Measurements from ENCODE around the gene EPG5.
"Not testable (repeated sequence)": the region's sequence is repeated elsewhere in the genome, so short reads cannot be mapped to it uniquely, and the experiment has no call there.

Gene EPG5

GRCh38 chr18:45976974-45977373, 9.8 kb upstream of the EPG5 start:
- Histone ChIP-seq H3K27ac (ENCODE audit: low read depth, low read length) (no peak overlapping the region), H3K9ac (ENCODE audit: low read depth in 1 of 2, low read length in 2 of 2) (no peak overlapping the region), H3K27me3 (ENCODE audit: control insufficient read depth in 1 of 2, insufficient read depth in 2 of 2, low read length in 2 of 2) (no peaks in the 10 kb centered on the region), H3K4me3 (ENCODE audit: low read depth in 1 of 2, low read length in 2 of 2) (no peak overlapping the region), H3K36me3 (ENCODE audit: control insufficient read depth in 1 of 2, insufficient read depth in 2 of 2, low read length in 2 of 2) (no peaks in the 10 kb centered on the region), H3K4me1 (ENCODE audit: control insufficient read depth in 1 of 2, insufficient read depth in 2 of 2, low read length in 2 of 2) (peaks cover 10 to 12% of the 10 kb centered on the region in 2 donors), H3K9me3 (ENCODE audit: control insufficient read depth in 1 of 2, low read length in 2 of 2) (no peaks in the 10 kb centered on the region)

GRCh38 chr18:45976566-45976965, 9.4 kb upstream of the EPG5 start:
- no peaks in the 10 kb centered on the region for H3K36me3 ChIP-seq (ENCODE audit: control insufficient read depth in 1 of 2, insufficient read depth in 2 of 2, low read length in 2 of 2)
- H3K27me3 ChIP-seq (ENCODE audit: control insufficient read depth in 1 of 2, insufficient read depth in 2 of 2, low read length in 2 of 2): no peaks in the 10 kb centered on the region
- no peaks in the 10 kb centered on the region for H3K9me3 ChIP-seq (ENCODE audit: control insufficient read depth in 1 of 2, low read length in 2 of 2)
- no peak overlapping the region for H3K4me3 ChIP-seq (ENCODE audit: low read depth in 1 of 2, low read length in 2 of 2)
- peaks cover 10 to 12% of the 10 kb centered on the region in 2 donors for H3K4me1 ChIP-seq (ENCODE audit: control insufficient read depth in 1 of 2, insufficient read depth in 2 of 2, low read length in 2 of 2)
- no peak overlapping the region for H3K9ac ChIP-seq (ENCODE audit: low read depth in 1 of 2, low read length in 2 of 2)
- H3K27ac ChIP-seq (ENCODE audit: low read depth, low read length): no peak overlapping the region

GRCh38 chr18:45974088-45974536, 7.0 kb upstream of the EPG5 start:
- H3K27me3 ChIP-seq (ENCODE audit: control insufficient read depth in 1 of 2, insufficient read depth in 2 of 2, low read length in 2 of 2): no peaks in the 10 kb centered on the region
- no peaks in the 10 kb centered on the region for H3K9me3 ChIP-seq (ENCODE audit: control insufficient read depth in 1 of 2, low read length in 2 of 2)
- H3K36me3 ChIP-seq (ENCODE audit: control insufficient read depth in 1 of 2, insufficient read depth in 2 of 2, low read length in 2 of 2): no peaks in the 10 kb centered on the region
- peak overlapping the region; percentile 1 to 2 for H3K4me3 ChIP-seq (ENCODE audit: low read depth in 1 of 2, low read length in 2 of 2)
- H3K4me1 ChIP-seq (ENCODE audit: control insufficient read depth in 1 of 2, insufficient read depth in 2 of 2, low read length in 2 of 2): peaks cover 3 to 5% of the 10 kb centered on the region in 2 donors
- H3K9ac ChIP-seq (ENCODE audit: low read depth in 1 of 2, low read length in 2 of 2): no peak overlapping the region
- no peak overlapping the region for H3K27ac ChIP-seq (ENCODE audit: low read depth, low read length)

GRCh38 chr18:45964913-45965312, 2.2 kb downstream of the EPG5 start:
- not testable (repeated sequence) for H3K36me3 ChIP-seq (ENCODE audit: control insufficient read depth in 1 of 2, insufficient read depth in 2 of 2, low read length in 2 of 2); H3K9ac ChIP-seq (ENCODE audit: low read depth in 1 of 2, low read length in 2 of 2); H3K27ac ChIP-seq (ENCODE audit: low read depth, low read length); H3K27me3 ChIP-seq (ENCODE audit: control insufficient read depth in 1 of 2, insufficient read depth in 2 of 2, low read length in 2 of 2); H3K9me3 ChIP-seq (ENCODE audit: control insufficient read depth in 1 of 2, low read length in 2 of 2); H3K4me3 ChIP-seq (ENCODE audit: low read depth in 1 of 2, low read length in 2 of 2)
- H3K4me1 ChIP-seq (ENCODE audit: control insufficient read depth in 1 of 2, insufficient read depth in 2 of 2, low read length in 2 of 2): peaks cover 0 to 16% of the 10 kb centered on the region in 2 donors

GRCh38 chr18:45962866-45963265, 4.3 kb downstream of the EPG5 start:
- Histone ChIP-seq H3K27ac (ENCODE audit: low read depth, low read length) (no peak overlapping the region), H3K9ac (ENCODE audit: low read depth in 1 of 2, low read length in 2 of 2) (no peak overlapping the region), H3K36me3 (ENCODE audit: control insufficient read depth in 1 of 2, insufficient read depth in 2 of 2, low read length in 2 of 2) (peaks cover 0 to 3% of the 10 kb centered on the region in 2 donors), H3K4me3 (ENCODE audit: low read depth in 1 of 2, low read length in 2 of 2) (no peak overlapping the region), H3K9me3 (ENCODE audit: control insufficient read depth in 1 of 2, low read length in 2 of 2) (no peaks in the 10 kb centered on the region), H3K27me3 (ENCODE audit: control insufficient read depth in 1 of 2, insufficient read depth in 2 of 2, low read length in 2 of 2) (no peaks in the 10 kb centered on the region), H3K4me1 (ENCODE audit: control insufficient read depth in 1 of 2, insufficient read depth in 2 of 2, low read length in 2 of 2) (peaks cover 0 to 15% of the 10 kb centered on the region in 2 donors)

- no peaks in the 10 kb centered on the region for H3K27me3 ChIP-seq (ENCODE audit: control insufficient read depth in 1 of 2, insufficient read depth in 2 of 2, low read length in 2 of 2)
- no peak overlapping the region for H3K27ac ChIP-seq (ENCODE audit: low read depth, low read length)
- peaks cover 0 to 11% of the 10 kb centered on the region in 2 donors for H3K4me1 ChIP-seq (ENCODE audit: control insufficient read depth in 1 of 2, insufficient read depth in 2 of 2, low read length in 2 of 2)
- H3K4me3 ChIP-seq (ENCODE audit: low read depth in 1 of 2, low read length in 2 of 2): no peak overlapping the region
- peaks cover 0 to 3% of the 10 kb centered on the region in 2 donors for H3K36me3 ChIP-seq (ENCODE audit: control insufficient read depth in 1 of 2, insufficient read depth in 2 of 2, low read length in 2 of 2)
- no peak overlapping the region for H3K9ac ChIP-seq (ENCODE audit: low read depth in 1 of 2, low read length in 2 of 2)
- no peaks in the 10 kb centered on the region for H3K9me3 ChIP-seq (ENCODE audit: control insufficient read depth in 1 of 2, low read length in 2 of 2)
Observed at GRCh38 chr18:45962461-45962860, 4.7 kb downstream of the EPG5 start.

- not testable (repeated sequence) for H3K27me3 ChIP-seq (ENCODE audit: control insufficient read depth in 1 of 2, insufficient read depth in 2 of 2, low read length in 2 of 2); H3K9ac ChIP-seq (ENCODE audit: low read depth in 1 of 2, low read length in 2 of 2); H3K4me1 ChIP-seq (ENCODE audit: control insufficient read depth in 1 of 2, insufficient read depth in 2 of 2, low read length in 2 of 2); H3K27ac ChIP-seq (ENCODE audit: low read depth, low read length); H3K9me3 ChIP-seq (ENCODE audit: control insufficient read depth in 1 of 2, low read length in 2 of 2); H3K4me3 ChIP-seq (ENCODE audit: low read depth in 1 of 2, low read length in 2 of 2)
- peaks cover 5 to 12% of the 10 kb centered on the region in 2 donors for H3K36me3 ChIP-seq (ENCODE audit: control insufficient read depth in 1 of 2, insufficient read depth in 2 of 2, low read length in 2 of 2)
Observed at GRCh38 chr18:45959484-45959883, 7.6 kb downstream of the EPG5 start.

- Histone ChIP-seq H3K4me3 (ENCODE audit: low read depth in 1 of 2, low read length in 2 of 2) (no peak overlapping the region), H3K27me3 (ENCODE audit: control insufficient read depth in 1 of 2, insufficient read depth in 2 of 2, low read length in 2 of 2) (no peaks in the 10 kb centered on the region), H3K9me3 (ENCODE audit: control insufficient read depth in 1 of 2, low read length in 2 of 2) (no peaks in the 10 kb centered on the region), H3K9ac (ENCODE audit: low read depth in 1 of 2, low read length in 2 of 2) (no peak overlapping the region), H3K36me3 (ENCODE audit: control insufficient read depth in 1 of 2, insufficient read depth in 2 of 2, low read length in 2 of 2) (peaks cover 11 to 20% of the 10 kb centered on the region in 2 donors), H3K27ac (ENCODE audit: low read depth, low read length) (no peak overlapping the region), H3K4me1 (ENCODE audit: control insufficient read depth in 1 of 2, insufficient read depth in 2 of 2, low read length in 2 of 2) (no peaks in the 10 kb centered on the region)
Observed at GRCh38 chr18:45958730-45959129, 8.4 kb downstream of the EPG5 start.

- Histone ChIP-seq H3K27ac (ENCODE audit: low read depth, low read length) (no peak overlapping the region), H3K36me3 (ENCODE audit: control insufficient read depth in 1 of 2, insufficient read depth in 2 of 2, low read length in 2 of 2) (peaks cover 16 to 26% of the 10 kb centered on the region in 2 donors), H3K9ac (ENCODE audit: low read depth in 1 of 2, low read length in 2 of 2) (no peak overlapping the region), H3K4me3 (ENCODE audit: low read depth in 1 of 2, low read length in 2 of 2) (no peak overlapping the region), H3K9me3 (ENCODE audit: control insufficient read depth in 1 of 2, low read length in 2 of 2) (no peaks in the 10 kb centered on the region), H3K27me3 (ENCODE audit: control insufficient read depth in 1 of 2, insufficient read depth in 2 of 2, low read length in 2 of 2) (no peaks in the 10 kb centered on the region), H3K4me1 (ENCODE audit: control insufficient read depth in 1 of 2, insufficient read depth in 2 of 2, low read length in 2 of 2) (no peaks in the 10 kb centered on the region)
Observed at GRCh38 chr18:45958027-45958426, 9.1 kb downstream of the EPG5 start.

GRCh38 chr18:45957100-45957499, 10.0 kb downstream of the EPG5 start:
- Histone ChIP-seq H3K27me3 (ENCODE audit: control insufficient read depth in 1 of 2, insufficient read depth in 2 of 2, low read length in 2 of 2) (no peaks in the 10 kb centered on the region), H3K36me3 (ENCODE audit: control insufficient read depth in 1 of 2, insufficient read depth in 2 of 2, low read length in 2 of 2) (peaks cover 22 to 31% of the 10 kb centered on the region in 2 donors)

More at GRCh38 chr18:45957100-45957499, 10.0 kb downstream of the EPG5 start:
- H3K4me3 ChIP-seq (ENCODE audit: low read depth in 1 of 2, low read length in 2 of 2): no peak overlapping the region
- no peak overlapping the region for H3K9ac ChIP-seq (ENCODE audit: low read depth in 1 of 2, low read length in 2 of 2)
- no peaks in the 10 kb centered on the region for H3K9me3 ChIP-seq (ENCODE audit: control insufficient read depth in 1 of 2, low read length in 2 of 2)
- H3K4me1 ChIP-seq (ENCODE audit: control insufficient read depth in 1 of 2, insufficient read depth in 2 of 2, low read length in 2 of 2): no peaks in the 10 kb centered on the region
- no peak overlapping the region for H3K27ac ChIP-seq (ENCODE audit: low read depth, low read length)
